Endothelial cell of umbilical vein (primary cell): ENCODE data around the gene MYO9B. TPM values are rescaled to one million over a fixed set of nuclear protein-coding genes. Genes with fewer than 3 reads are reported as not detected.

Source experiments
- BruUV-seq: library from RNA; stranded (reverse); fragments of 400-500 nt; replicated peaks from 2 replicates; lab custom pipeline; 2021; lab: Mats Ljungman, UMichigan
- CTCF ChIA-PET: fragments of 300-600, 350-600 bp; sonication (Branson Sonifier 250); formaldehyde crosslinking; loops from one replicate; lab custom pipeline; 2021; ENCODE audit warnings: antibody characterized with exemption, inconsistent platforms; lab: Charles Lee
- POLR2A ChIA-PET: fragments of 300-600, 350-600 bp; sonication (Branson Sonifier 250); formaldehyde crosslinking; loops from one replicate; lab custom pipeline; 2021; ENCODE audit warnings: antibody characterized with exemption, inconsistent platforms; lab: Charles Lee
- DNase-seq: peaks from one replicate; pipeline ENCODE4 v3.0.0-alpha.2; 2011; ENCODE audit warnings: low read depth, low spot score
- FAIRE-seq: peaks from 2 replicates; lab custom pipeline; 2011; peaks lifted over from hg19 to GRCh38; lab: Jason Lieb, UNC
- H2AFZ ChIP-seq: 2 replicates; pipeline ENCODE4 v1.6.0; 2012; ENCODE audit warnings: low read depth, low read length, control low read depth, inconsistent platforms
- H3K27ac ChIP-seq: 2 replicates; pipeline ENCODE4 v1.5.1; 2011; ENCODE audit warnings: low read depth, mild to moderate bottlenecking, control low read depth, low read length, moderate library complexity; ENCODE audit not compliant: insufficient read depth
- H3K27me3 ChIP-seq, 2 experiments: 2 replicates each; pipeline versions ENCODE4 v1.6.0 to v1.6.1; 2011; ENCODE audit warnings: low read length in 2 of 2, mixed read lengths in 1 of 2; ENCODE audit not compliant: control insufficient read depth in 2 of 2, insufficient read depth in 2 of 2
- H3K36me3 ChIP-seq, 2 experiments: 2 replicates in 1 of 2; 3 replicates in 1 of 2; pipeline ENCODE4 v1.5.1; 2011; ENCODE audit warnings: low read length in 2 of 2, mild to moderate bottlenecking in 1 of 2, moderate library complexity in 1 of 2; ENCODE audit not compliant: control insufficient read depth in 2 of 2, insufficient read depth in 2 of 2; ENCODE audit errors: extremely low read depth in 1 of 2
- H3K4me1 ChIP-seq: 3 replicates; pipeline ENCODE4 v1.5.1; 2011; ENCODE audit warnings: mild to moderate bottlenecking, low read length; ENCODE audit not compliant: control insufficient read depth, insufficient read depth; ENCODE audit errors: extremely low read depth
- H3K4me2 ChIP-seq: 2 replicates; pipeline ENCODE4 v1.6.1; 2011; ENCODE audit warnings: low read length, control low read depth, mixed read lengths; ENCODE audit not compliant: insufficient read depth
- H3K4me3 ChIP-seq, 3 experiments: fragments of 200-600 bp in 1 of 3; sonication (generic), shearing (Covaris generic) in 1 of 3; replicated peaks in 1 of 3; 2 replicates each; pipeline ENCODE4 v1.5.1; 2011 to 2016; ENCODE audit warnings: control low read depth in 3 of 3, low read length in 3 of 3, mild to moderate bottlenecking in 2 of 3, inconsistent platforms in 1 of 3, low read depth in 1 of 3, moderate library complexity in 1 of 3; ENCODE audit not compliant: insufficient read depth in 1 of 3
- H3K79me2 ChIP-seq: 2 replicates; pipeline ENCODE4 v1.6.0; 2012; ENCODE audit warnings: low read length, inconsistent platforms; ENCODE audit not compliant: control insufficient read depth, insufficient read depth
- H3K9ac ChIP-seq: replicated peaks from 2 replicates; pipeline ENCODE3; 2011; ENCODE audit warnings: low read length, control low read depth; ENCODE audit not compliant: insufficient read depth; ENCODE audit errors: extremely low read depth
- H3K9me1 ChIP-seq: replicated peaks from 3 replicates; pipeline ENCODE4 v1.6.0; 2011; ENCODE audit warnings: mild to moderate bottlenecking, low read length; ENCODE audit not compliant: control insufficient read depth, insufficient read depth; ENCODE audit errors: extremely low read depth
- H3K9me3 ChIP-seq: replicated peaks from 2 replicates; pipeline ENCODE4 v1.5.1; 2012; ENCODE audit warnings: low read length, inconsistent platforms; ENCODE audit not compliant: control insufficient read depth, insufficient read depth
- H4K20me1 ChIP-seq: replicated peaks from 2 replicates; pipeline ENCODE3; 2011; ENCODE audit warnings: mild to moderate bottlenecking, low read length; ENCODE audit not compliant: control insufficient read depth, insufficient read depth; ENCODE audit errors: extremely low read depth
- EZH2 ChIP-seq: IDR thresholded peaks from 2 replicates; pipeline ENCODE4 v1.6.1; 2012; ENCODE audit warnings: borderline replicate concordance, low read depth, mild to moderate bottlenecking, moderate library complexity, low read length, inconsistent platforms; ENCODE audit not compliant: severe bottlenecking
- FOS ChIP-seq: IDR thresholded peaks from 2 replicates; pipeline ENCODE4 v1.6.1; 2011; ENCODE audit warnings: mild to moderate bottlenecking, low read length, moderate library complexity, borderline replicate concordance; ENCODE audit not compliant: insufficient read depth
- GATA2 ChIP-seq: IDR thresholded peaks from 2 replicates; pipeline ENCODE4 v1.7.0; 2011; ENCODE audit warnings: low read depth, mild to moderate bottlenecking, moderate library complexity, mixed read lengths, low read length; ENCODE audit not compliant: insufficient read length, insufficient read depth
- JUN ChIP-seq: IDR thresholded peaks from 2 replicates; pipeline ENCODE4 v1.6.1; 2011; ENCODE audit warnings: borderline replicate concordance, low read depth; ENCODE audit not compliant: insufficient read length, insufficient read depth
- MYC ChIP-seq: IDR thresholded peaks from one replicate; pipeline ENCODE4 v1.6.1; 2011; ENCODE audit warnings: mild to moderate bottlenecking, low read depth, low read length
- POLR2A ChIP-seq: IDR thresholded peaks from 2 replicates; pipeline ENCODE4 v1.6.1; 2012; ENCODE audit warnings: low read depth, mild to moderate bottlenecking, control low read depth, low read length
- POLR2AphosphoS5 ChIP-seq: IDR thresholded peaks from 2 replicates; pipeline ENCODE4 v1.6.1; 2012; ENCODE audit warnings: low read depth, mild to moderate bottlenecking, control low read depth, low read length, moderate library complexity; ENCODE audit not compliant: insufficient read depth
- dilution Hi-C: fragments of 300-500 bp; cut with MboI; formaldehyde crosslinking; loops from one replicate; pipeline ENCODE4 v1.15.0; 2019; ENCODE audit warnings: low sequenced_read_pairs; ENCODE audit not compliant: extremely low pct_ligation_motif_present
- intact Hi-C: fragments of 100-400 bp; cut with micrococcal nuclease; formaldehyde crosslinking; loops from one replicate; pipeline ENCODE4 v1.10.0; 2022
- polyA plus RNA-seq, 4 experiments: library from polyadenylated mRNA; depleted of rRNA in 3 of 4; stranded (reverse) in 3 of 4; unstranded in 1 of 4; fragments of >200 nt; gene quantifications; 2 replicates each; pipeline versions ENCODE4 v1.2.1 to v1.2.3, GENCODE V29; 2011 to 2012; ENCODE audit warnings: missing spikeins in 1 of 4
- total RNA-seq: library from RNA; stranded (reverse); gene quantifications from 2 replicates; pipeline ENCODE4 v1.2.3, GENCODE V29; 2021
- TF ChIP-seq, protein P1 (sequence below), 2 donors: IDR thresholded peaks; 1 replicate in 1 of 2; 2 replicates in 1 of 2; pipeline ENCODE4 v1.5.1; 2011; ENCODE audit warnings: low read length in 2 of 2, mild to moderate bottlenecking in 2 of 2, moderate library complexity in 2 of 2, control low read depth in 1 of 2, inconsistent platforms in 1 of 2, low read depth in 1 of 2; ENCODE audit not compliant: insufficient read depth in 1 of 2; ENCODE audit errors: extremely low read depth in 1 of 2
- TF ChIP-seq, protein P2 (sequence below): IDR thresholded peaks from 2 replicates; pipeline ENCODE4 v1.6.1; 2011; ENCODE audit not compliant: insufficient read depth, insufficient read length

MYO9B gene
- total and polyA plus RNA-seq, 2 donors (not counting 3 experiments of a cell fraction or from before 2014, with no cell fraction given) = 64.4 to 119 TPM

DNA sequence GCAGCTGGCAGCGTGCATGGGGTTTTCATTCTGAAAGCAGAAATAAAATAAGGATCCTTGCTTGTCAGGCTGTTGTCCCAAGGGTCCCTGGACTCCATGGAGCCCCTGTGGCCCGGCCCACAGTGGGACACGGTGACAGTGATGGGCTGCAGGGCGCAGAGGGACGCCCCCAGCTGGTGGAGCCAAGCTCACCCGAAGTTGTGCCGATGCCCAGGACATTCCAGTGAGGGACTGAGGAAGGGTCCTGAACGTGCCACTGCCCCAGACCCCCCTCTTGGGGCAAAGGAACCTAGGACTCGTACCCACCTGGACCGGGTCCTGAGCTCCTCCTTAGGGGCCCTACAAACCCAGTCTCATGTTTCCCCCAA, 35.0 kb downstream of the MYO9B start:
- intact Hi-C loops = no loop called here
- Histone ChIP-seq H3K9me3 (no peaks in the 10 kb centered on the region), H3K4me2 (no peak overlapping the region), H3K4me1 (peaks cover 11% of the 10 kb centered on the region), H3K36me3 (peaks cover 0 to 12% of the 10 kb centered on the region in 2 experiments), H3K4me3 (no peak overlapping the region), H2AFZ (no peak overlapping the region), H3K79me2 (peaks cover 67% of the 10 kb centered on the region), H3K27me3 (no peaks in the 10 kb centered on the region), H3K9ac (no peak overlapping the region), H4K20me1 (no peaks in the 10 kb centered on the region), H3K9me1 (no peaks in the 10 kb centered on the region), H3K27ac (no peak overlapping the region)
- CTCF ChIA-PET = no interaction called here
- FAIRE-seq = no peak
- dilution Hi-C loops = no loop called here
- BruUV-seq = no TSS peak
- DNase-seq = no peak
- TF ChIP-seq EZH2 (no peak), POLR2AphosphoS5 (no peak), POLR2A (no peak), JUN (no peak), FOS (no peak), MYC (no peak), GATA2 (no peak)
- TF ChIP-seq, protein P1, sequence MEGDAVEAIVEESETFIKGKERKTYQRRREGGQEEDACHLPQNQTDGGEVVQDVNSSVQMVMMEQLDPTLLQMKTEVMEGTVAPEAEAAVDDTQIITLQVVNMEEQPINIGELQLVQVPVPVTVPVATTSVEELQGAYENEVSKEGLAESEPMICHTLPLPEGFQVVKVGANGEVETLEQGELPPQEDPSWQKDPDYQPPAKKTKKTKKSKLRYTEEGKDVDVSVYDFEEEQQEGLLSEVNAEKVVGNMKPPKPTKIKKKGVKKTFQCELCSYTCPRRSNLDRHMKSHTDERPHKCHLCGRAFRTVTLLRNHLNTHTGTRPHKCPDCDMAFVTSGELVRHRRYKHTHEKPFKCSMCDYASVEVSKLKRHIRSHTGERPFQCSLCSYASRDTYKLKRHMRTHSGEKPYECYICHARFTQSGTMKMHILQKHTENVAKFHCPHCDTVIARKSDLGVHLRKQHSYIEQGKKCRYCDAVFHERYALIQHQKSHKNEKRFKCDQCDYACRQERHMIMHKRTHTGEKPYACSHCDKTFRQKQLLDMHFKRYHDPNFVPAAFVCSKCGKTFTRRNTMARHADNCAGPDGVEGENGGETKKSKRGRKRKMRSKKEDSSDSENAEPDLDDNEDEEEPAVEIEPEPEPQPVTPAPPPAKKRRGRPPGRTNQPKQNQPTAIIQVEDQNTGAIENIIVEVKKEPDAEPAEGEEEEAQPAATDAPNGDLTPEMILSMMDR (IDR thresholded peaks at IDR 0.05; ENCODE audit: extremely low read depth in 1 of 2, insufficient read depth in 1 of 2, low read depth in 1 of 2, low read length in 2 of 2) = no peak
- TF ChIP-seq, protein P2, sequence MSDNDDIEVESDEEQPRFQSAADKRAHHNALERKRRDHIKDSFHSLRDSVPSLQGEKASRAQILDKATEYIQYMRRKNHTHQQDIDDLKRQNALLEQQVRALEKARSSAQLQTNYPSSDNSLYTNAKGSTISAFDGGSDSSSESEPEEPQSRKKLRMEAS = no peak
- POLR2A ChIA-PET = no interaction called here
